ENCODE measurements around the gene CRAT.

Gene CRAT

DNA sequence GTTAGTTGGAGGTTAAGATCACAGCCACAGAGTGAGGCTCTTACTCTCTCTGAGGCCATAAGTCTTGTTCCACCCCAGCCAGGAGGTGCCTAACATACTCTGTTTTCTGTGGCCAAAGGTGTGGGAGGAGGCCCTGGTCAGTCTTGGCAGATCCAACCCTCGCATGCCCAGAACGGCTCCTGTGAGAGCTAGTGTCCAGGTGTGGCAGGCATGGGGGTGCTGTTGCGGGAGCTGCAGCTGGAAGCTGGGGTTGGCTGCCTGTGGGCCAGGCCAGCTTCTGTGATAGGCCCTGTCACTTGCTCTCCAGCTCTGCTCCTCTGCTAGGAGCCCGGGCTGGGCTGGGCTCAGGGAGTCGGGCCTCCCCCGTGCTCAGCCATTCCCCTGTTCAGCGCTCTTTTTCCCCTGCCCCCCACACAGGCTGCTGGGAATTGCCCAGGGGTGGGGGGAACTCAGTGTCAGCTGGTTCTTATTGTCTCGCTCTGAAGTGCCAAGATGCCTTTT lies 35.9 kb upstream of the CRAT start:
- Histone ChIP-seq H2BK5ac (ENCODE audit: low read depth, low read length, poor library complexity, severe bottlenecking) (peak overlapping the region; percentile 94), H3K9me3 (ENCODE audit: control insufficient read depth, low read length) (no peaks in the 10 kb centered on the region)

DNA sequence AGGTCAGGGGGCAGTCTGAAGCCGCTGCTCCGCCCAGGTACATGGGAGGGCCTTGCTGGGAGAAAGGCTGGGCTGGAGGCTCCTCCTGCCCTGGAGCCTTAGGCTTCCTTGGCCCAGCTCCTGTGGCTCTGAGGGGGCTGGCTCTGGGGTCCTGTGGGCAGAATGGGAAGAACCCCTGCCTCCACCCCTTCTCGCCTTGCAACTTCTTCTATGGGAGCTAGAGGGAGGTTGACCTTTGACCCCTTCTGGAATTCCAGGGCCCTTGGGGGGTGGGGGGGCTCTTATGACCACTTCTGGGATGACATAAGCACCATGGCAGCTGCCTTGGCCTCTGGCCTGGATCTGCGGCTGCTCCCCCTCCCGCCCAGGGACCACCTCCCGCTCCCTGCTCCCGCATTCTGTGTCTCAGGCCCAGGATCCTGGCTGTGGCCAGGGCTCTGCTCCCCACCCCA lies 35.3 kb upstream of the CRAT start:
- Histone ChIP-seq H4K91ac (ENCODE audit: low read length) (peak overlapping the region; percentile 99), H3K4me1 (ENCODE audit: control insufficient read depth, insufficient read depth, low read depth, low read length) (peaks cover 67% of the 10 kb centered on the region), H3K9me3 (ENCODE audit: control insufficient read depth, low read length) (no peaks in the 10 kb centered on the region), H2BK12ac (ENCODE audit: low read length in 2 of 2) (peak overlapping the region; percentile 93 to 99), H3K79me1 (replicated peaks; ENCODE audit: low read length, poor library complexity, severe bottlenecking) (peaks cover 33% of the 10 kb centered on the region), H3K4me2 (ENCODE audit: low read length, poor library complexity, severe bottlenecking) (peak overlapping the region; percentile 13), H3K18ac (ENCODE audit: low read depth in 1 of 2, low read length in 2 of 2) (peak overlapping the region; percentile 96 to 98), H2BK120ac (ENCODE audit: low read depth, low read length) (peak overlapping the region; percentile 97), H3K14ac (ENCODE audit: low read length in 2 of 2) (peak overlapping the region in 1 of 2 experiments; percentile 73), H3K27me3 (ENCODE audit: control insufficient read depth in 1 of 2, insufficient read depth in 1 of 2, low read length in 2 of 2) (no peaks in the 10 kb centered on the region), H2AFZ (ENCODE audit: low read depth, low read length) (no peak overlapping the region), H3K27ac (ENCODE audit: low read length, poor library complexity, severe bottlenecking) (peak overlapping the region; percentile 96), H3K9ac (ENCODE audit: low read length) (peak overlapping the region; percentile 85), H3K23ac (ENCODE audit: low read length in 2 of 2) (no peak overlapping the region), H2AK5ac (ENCODE audit: low read length, severe bottlenecking) (peak overlapping the region; percentile 97), H3K4ac (ENCODE audit: low read depth in 1 of 2, low read length in 2 of 2) (peak overlapping the region; percentile 99), H4K8ac (ENCODE audit: low read length) (peak overlapping the region; percentile 98), H3K4me3 (ENCODE audit: insufficient read depth in 1 of 2, low read depth in 1 of 2, low read length in 2 of 2) (peak overlapping the region in 1 of 2 experiments; percentile 33), H3K36me3 (ENCODE audit: control insufficient read depth in 1 of 2, insufficient read depth in 2 of 2, low read depth in 1 of 2, low read length in 2 of 2) (peaks cover 37 to 66% of the 10 kb centered on the region in 2 experiments), H2BK5ac (ENCODE audit: low read depth, low read length, poor library complexity, severe bottlenecking) (peak overlapping the region; percentile 94), H2BK15ac (ENCODE audit: low read depth, poor library complexity, severe bottlenecking) (peak overlapping the region; percentile 99)
- WGBS, result 13% methylated on average over 5 of the region's 7 CpGs
- DNase-seq, result peak; percentile 90

More for the DNA sequence above, 35.9 kb upstream of the CRAT start:
- Histone ChIP-seq H2BK12ac (ENCODE audit: low read length in 2 of 2) (peak overlapping the region; percentile 91 to 99), H3K14ac (ENCODE audit: low read length in 2 of 2) (peak overlapping the region in 1 of 2 experiments; percentile 73), H4K8ac (ENCODE audit: low read length) (peak overlapping the region; percentile 98), H2AK5ac (ENCODE audit: low read length, severe bottlenecking) (peak overlapping the region; percentile 97), H2BK120ac (ENCODE audit: low read depth, low read length) (peak overlapping the region; percentile 97), H4K91ac (ENCODE audit: low read length) (peak overlapping the region; percentile 99), H3K36me3 (ENCODE audit: control insufficient read depth in 1 of 2, insufficient read depth in 2 of 2, low read depth in 1 of 2, low read length in 2 of 2) (peaks cover 42 to 72% of the 10 kb centered on the region in 2 experiments), H3K4me1 (ENCODE audit: control insufficient read depth, insufficient read depth, low read depth, low read length) (peaks cover 66% of the 10 kb centered on the region), H3K27me3 (ENCODE audit: control insufficient read depth in 1 of 2, insufficient read depth in 1 of 2, low read length in 2 of 2) (no peaks in the 10 kb centered on the region), H3K79me1 (replicated peaks; ENCODE audit: low read length, poor library complexity, severe bottlenecking) (peaks cover 36% of the 10 kb centered on the region), H3K4me3 (ENCODE audit: insufficient read depth in 1 of 2, low read depth in 1 of 2, low read length in 2 of 2) (peak overlapping the region in 1 of 2 experiments; percentile 16), H3K27ac (ENCODE audit: low read length, poor library complexity, severe bottlenecking) (peak overlapping the region; percentile 96), H2AFZ (ENCODE audit: low read depth, low read length) (no peak overlapping the region), H3K4me2 (ENCODE audit: low read length, poor library complexity, severe bottlenecking) (peak overlapping the region; percentile 20), H3K9ac (ENCODE audit: low read length) (peak overlapping the region; percentile 85), H3K23ac (ENCODE audit: low read length in 2 of 2) (peak overlapping the region in 1 of 2 experiments; percentile 95), H3K4ac (ENCODE audit: low read depth in 1 of 2, low read length in 2 of 2) (peak overlapping the region; percentile 99), H3K18ac (ENCODE audit: low read depth in 1 of 2, low read length in 2 of 2) (peak overlapping the region; percentile 96 to 98), H2BK15ac (ENCODE audit: low read depth, poor library complexity, severe bottlenecking) (peak overlapping the region; percentile 85)
- 54% methylated on average over 5 of the region's 8 CpGs for WGBS
- DNase-seq, result peak; percentile 51

DNA sequence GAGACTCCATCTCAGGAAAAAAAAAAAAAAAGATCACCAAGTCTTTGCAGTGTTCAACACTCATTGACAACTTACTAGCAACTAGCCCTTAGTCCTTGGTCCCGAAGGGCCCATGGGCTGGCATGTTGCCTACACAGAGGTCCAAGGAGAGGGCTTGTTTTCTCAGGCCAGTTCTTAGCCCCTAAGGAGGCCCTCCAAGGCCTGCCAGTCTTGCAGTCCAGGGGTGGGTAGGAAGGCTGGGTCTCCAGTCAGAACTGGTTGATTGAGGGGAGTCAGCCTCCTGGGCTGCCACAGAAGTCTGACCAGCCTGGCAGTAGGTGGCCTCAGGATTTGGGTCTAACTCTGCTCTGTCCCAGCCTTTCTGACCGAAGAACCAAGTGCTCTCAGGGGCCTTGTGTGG lies 34.7 kb upstream of the CRAT start:
- H4K8ac ChIP-seq (ENCODE audit: low read length), result peak overlapping the region; percentile 62
- peak overlapping the region; percentile 96 to 99 for H3K4ac ChIP-seq (ENCODE audit: low read depth in 1 of 2, low read length in 2 of 2)
- peaks cover 37 to 61% of the 10 kb centered on the region in 2 experiments for H3K36me3 ChIP-seq (ENCODE audit: control insufficient read depth in 1 of 2, insufficient read depth in 2 of 2, low read depth in 1 of 2, low read length in 2 of 2)
- H2BK15ac ChIP-seq (ENCODE audit: low read depth, poor library complexity, severe bottlenecking), result peak overlapping the region; percentile 99
- WGBS, result 62% methylated on average over 2 of the region's 2 CpGs
- peak overlapping the region; percentile 92 to 97 for H3K18ac ChIP-seq (ENCODE audit: low read depth in 1 of 2, low read length in 2 of 2)
- H2BK120ac ChIP-seq (ENCODE audit: low read depth, low read length), result peak overlapping the region; percentile 77
- no peak overlapping the region for H2AFZ ChIP-seq (ENCODE audit: low read depth, low read length)
- H3K4me2 ChIP-seq (ENCODE audit: low read length, poor library complexity, severe bottlenecking), result no peak overlapping the region
- peak overlapping the region; percentile 99 for H4K91ac ChIP-seq (ENCODE audit: low read length)
- H3K14ac ChIP-seq (ENCODE audit: low read length in 2 of 2), result peak overlapping the region in 1 of 2 experiments; percentile 3
- H3K9ac ChIP-seq (ENCODE audit: low read length), result peak overlapping the region; percentile 85
- peaks cover 30% of the 10 kb centered on the region for H3K79me1 ChIP-seq (replicated peaks; ENCODE audit: low read length, poor library complexity, severe bottlenecking)
- peaks cover 72% of the 10 kb centered on the region for H3K4me1 ChIP-seq (ENCODE audit: control insufficient read depth, insufficient read depth, low read depth, low read length)
- no peak overlapping the region for H3K23ac ChIP-seq (ENCODE audit: low read length in 2 of 2)
- no peaks in the 10 kb centered on the region for H3K27me3 ChIP-seq (ENCODE audit: control insufficient read depth in 1 of 2, insufficient read depth in 1 of 2, low read length in 2 of 2)
- H3K27ac ChIP-seq (ENCODE audit: low read length, poor library complexity, severe bottlenecking), result peak overlapping the region; percentile 96
- H2BK12ac ChIP-seq (ENCODE audit: low read length in 2 of 2), result peak overlapping the region; percentile 43 to 93
- peak overlapping the region in 1 of 2 experiments; percentile 33 for H3K4me3 ChIP-seq (ENCODE audit: insufficient read depth in 1 of 2, low read depth in 1 of 2, low read length in 2 of 2)
- peak; percentile 40 for DNase-seq
- H2AK5ac ChIP-seq (ENCODE audit: low read length, severe bottlenecking), result peak overlapping the region; percentile 99
- peak overlapping the region; percentile 66 for H2BK5ac ChIP-seq (ENCODE audit: low read depth, low read length, poor library complexity, severe bottlenecking)
- H3K9me3 ChIP-seq (ENCODE audit: control insufficient read depth, low read length), result no peaks in the 10 kb centered on the region

- peak overlapping the region; percentile 88 to 95 for H3K18ac ChIP-seq (ENCODE audit: low read depth in 1 of 2, low read length in 2 of 2)
- peak overlapping the region in 1 of 2 experiments; percentile 49 for H3K4me3 ChIP-seq (ENCODE audit: insufficient read depth in 1 of 2, low read depth in 1 of 2, low read length in 2 of 2)
- H3K23ac ChIP-seq (ENCODE audit: low read length in 2 of 2), result no peak overlapping the region
- peak overlapping the region; percentile 93 for H2BK15ac ChIP-seq (ENCODE audit: low read depth, poor library complexity, severe bottlenecking)
- peak overlapping the region; percentile 76 for H3K9ac ChIP-seq (ENCODE audit: low read length)
- H3K27ac ChIP-seq (ENCODE audit: low read length, poor library complexity, severe bottlenecking), result peak overlapping the region; percentile 99
- H3K4me1 ChIP-seq (ENCODE audit: control insufficient read depth, insufficient read depth, low read depth, low read length), result peaks cover 79% of the 10 kb centered on the region
- DNase-seq, result peak; percentile 96
- peak overlapping the region; percentile 96 for H4K91ac ChIP-seq (ENCODE audit: low read length)
- no peak overlapping the region for H2AFZ ChIP-seq (ENCODE audit: low read depth, low read length)
- no peaks in the 10 kb centered on the region for H3K27me3 ChIP-seq (ENCODE audit: control insufficient read depth in 1 of 2, insufficient read depth in 1 of 2, low read length in 2 of 2)
- peak overlapping the region; percentile 98 for H3K4ac ChIP-seq (ENCODE audit: low read depth in 1 of 2, low read length in 2 of 2)
- peaks cover 22 to 47% of the 10 kb centered on the region in 2 experiments for H3K36me3 ChIP-seq (ENCODE audit: control insufficient read depth in 1 of 2, insufficient read depth in 2 of 2, low read depth in 1 of 2, low read length in 2 of 2)
- no peak overlapping the region for H3K14ac ChIP-seq (ENCODE audit: low read length in 2 of 2)
- peak overlapping the region; percentile 90 for H2AK5ac ChIP-seq (ENCODE audit: low read length, severe bottlenecking)
- H3K79me1 ChIP-seq (replicated peaks; ENCODE audit: low read length, poor library complexity, severe bottlenecking), result peaks cover 12% of the 10 kb centered on the region
- peak overlapping the region; percentile 98 to 99 for H2BK12ac ChIP-seq (ENCODE audit: low read length in 2 of 2)
- H2BK120ac ChIP-seq (ENCODE audit: low read depth, low read length), result peak overlapping the region; percentile 99
- H3K9me3 ChIP-seq (ENCODE audit: control insufficient read depth, low read length), result no peaks in the 10 kb centered on the region
- H2BK5ac ChIP-seq (ENCODE audit: low read depth, low read length, poor library complexity, severe bottlenecking), result peak overlapping the region; percentile 87
- H4K8ac ChIP-seq (ENCODE audit: low read length), result peak overlapping the region; percentile 92
- WGBS, result 4% methylated on average over 14 of the region's 14 CpGs
- peak overlapping the region; percentile 74 for H3K4me2 ChIP-seq (ENCODE audit: low read length, poor library complexity, severe bottlenecking)
These were observed 32.7 kb upstream of the CRAT start for GRCh38 chr9:129143031-129143927.
